Stimulated activated CD4-positive, alpha-beta T cell treated with anti-CD3 and anti-CD28 coated beads, TNF-alpha, amount 100 ng/mL, for 1 hour (primary cell): ENCODE results near the gene GRM5.
A peak's percentile ranks its signal among the peaks of the same experiment; 100 is the strongest.

Experiments used
- DNase-seq, 3 donors: peaks; one replicate each; pipeline ENCODE4 v3.0.0-alpha.2; 2020; ENCODE audit warnings: low read depth in 3 of 3, low spot score in 1 of 3

Gene GRM5

DNA sequence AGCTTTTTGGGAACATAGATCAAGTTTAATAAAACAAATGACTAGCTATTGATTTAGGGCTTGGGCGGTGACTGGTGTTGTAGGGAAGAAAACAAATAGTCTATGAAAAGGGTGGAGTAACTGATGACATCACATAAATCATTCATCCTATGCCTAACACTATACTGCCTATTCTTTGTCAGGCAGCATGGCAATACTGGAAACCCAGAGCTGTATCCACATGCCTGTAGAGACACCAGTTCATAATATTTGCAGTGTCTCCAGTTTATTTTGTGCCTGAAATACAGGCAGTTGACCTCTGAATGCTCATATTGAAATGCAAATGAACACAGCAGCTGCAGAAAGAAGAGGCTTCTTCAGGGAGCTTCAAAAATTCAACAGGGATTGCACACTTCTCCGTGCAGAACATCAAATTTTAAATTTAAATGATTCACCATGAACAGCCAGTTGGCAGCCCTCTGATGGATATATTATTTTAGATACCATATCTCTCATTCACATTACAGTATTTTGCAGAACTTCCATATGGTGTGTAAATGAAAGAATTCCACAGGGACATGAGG is 445.1 kb downstream of the GRM5 start:
- DNase-seq = no peak

DNA sequence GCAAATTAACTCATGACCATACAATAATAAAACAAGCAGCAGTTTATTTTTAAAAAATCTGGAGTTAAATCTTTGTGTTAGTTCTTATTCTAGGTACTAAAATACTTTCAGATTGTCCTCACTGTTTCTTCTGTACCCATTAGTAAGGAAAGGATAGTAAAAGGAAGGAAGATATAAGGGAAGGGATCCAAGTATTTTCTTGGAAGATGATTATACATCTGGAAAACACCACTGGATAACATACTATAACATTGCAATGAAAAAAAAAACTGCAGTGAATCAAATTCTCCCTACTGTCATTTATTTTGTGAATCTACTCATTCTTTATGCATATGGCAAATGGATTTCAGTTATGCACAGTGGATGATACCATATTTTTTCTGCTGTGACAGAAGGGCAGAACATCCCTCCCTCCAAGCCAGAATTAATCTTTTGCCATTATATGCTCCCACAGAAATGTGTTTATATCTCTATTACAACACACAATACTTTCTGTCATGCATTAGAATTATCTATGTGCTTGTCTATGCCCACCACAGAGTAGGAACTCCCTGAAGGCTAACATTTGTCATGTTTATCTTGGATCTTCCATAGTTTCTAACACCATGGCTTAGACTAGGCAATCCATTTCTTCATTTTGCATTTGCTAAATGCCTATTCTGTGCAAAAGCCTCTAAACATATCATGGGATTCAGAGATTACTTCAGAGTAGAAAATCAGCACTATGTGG is 446.0 kb downstream of the GRM5 start:
- no peak for DNase-seq

DNA sequence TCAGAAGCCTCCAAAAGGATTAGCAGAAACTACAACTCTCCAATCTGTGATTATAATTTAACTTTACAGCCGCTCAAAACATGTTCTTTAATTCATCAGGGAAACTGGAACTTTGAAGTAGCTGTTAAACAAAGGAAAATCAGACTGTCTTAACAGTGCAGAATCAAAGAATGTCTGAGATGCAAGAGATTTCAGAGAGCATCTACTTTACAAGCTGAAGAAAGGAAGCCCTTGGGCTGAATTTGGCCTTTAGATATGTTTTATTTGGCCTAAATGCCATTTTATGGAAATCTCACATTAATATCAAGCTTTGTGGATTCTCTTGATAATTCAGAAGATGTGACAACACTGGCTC is 446.7 kb downstream of the GRM5 start:
- no peak for DNase-seq

DNA sequence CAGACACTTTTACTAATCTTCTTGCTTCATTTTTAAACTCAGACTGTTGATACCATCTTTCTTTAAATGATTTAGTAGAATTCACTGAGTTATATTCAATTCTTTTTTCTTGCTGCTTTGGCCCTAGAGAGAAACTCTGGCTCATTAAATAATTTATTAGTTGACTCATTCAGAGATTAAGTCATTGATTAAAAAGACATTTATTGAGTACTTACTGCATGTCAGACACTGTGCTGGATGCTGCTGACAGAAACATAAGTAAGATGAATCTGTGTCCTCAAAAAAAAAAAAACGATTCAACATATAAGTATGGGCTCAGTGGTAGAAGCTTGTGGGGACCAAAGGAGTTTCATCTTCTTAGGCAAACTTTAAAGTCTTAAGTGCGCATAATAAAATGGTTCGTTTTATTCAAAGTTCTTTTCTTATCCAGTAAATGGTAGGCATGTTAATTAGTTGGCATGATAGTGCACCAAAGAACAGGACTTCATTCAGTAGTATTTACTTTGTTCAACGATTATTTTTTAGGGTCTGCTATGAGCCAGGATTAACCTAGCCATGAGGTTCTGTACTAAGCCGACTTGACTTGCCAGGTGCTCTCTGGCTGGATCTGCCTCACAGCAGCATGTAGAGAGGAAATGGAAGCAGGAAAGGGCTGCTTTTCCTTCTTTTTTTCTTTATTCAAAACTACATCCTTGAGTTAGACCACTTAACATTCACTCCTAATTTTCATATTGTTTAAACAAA is 447.3 kb downstream of the GRM5 start:
- DNase-seq = no peak

DNA sequence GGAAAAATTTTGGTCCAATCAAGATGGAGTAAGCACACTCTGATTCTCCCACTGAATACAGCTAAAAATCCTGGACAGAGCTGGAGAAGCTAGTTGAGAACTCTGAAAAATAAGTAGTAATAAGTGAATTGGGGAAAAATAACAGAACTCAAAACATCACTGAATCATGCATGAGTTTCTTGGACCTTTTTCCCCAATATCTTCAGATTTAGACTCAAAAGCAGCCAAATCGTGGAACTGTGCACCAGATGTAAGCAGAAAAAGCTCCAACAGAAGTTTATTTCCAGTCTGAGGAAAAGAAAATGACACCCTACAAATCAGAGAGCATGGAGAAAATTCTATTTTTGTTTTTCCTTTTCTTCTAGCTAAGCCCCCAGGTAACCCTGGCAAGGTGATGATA is 448.6 kb downstream of the GRM5 start:
- no peak for DNase-seq

DNA sequence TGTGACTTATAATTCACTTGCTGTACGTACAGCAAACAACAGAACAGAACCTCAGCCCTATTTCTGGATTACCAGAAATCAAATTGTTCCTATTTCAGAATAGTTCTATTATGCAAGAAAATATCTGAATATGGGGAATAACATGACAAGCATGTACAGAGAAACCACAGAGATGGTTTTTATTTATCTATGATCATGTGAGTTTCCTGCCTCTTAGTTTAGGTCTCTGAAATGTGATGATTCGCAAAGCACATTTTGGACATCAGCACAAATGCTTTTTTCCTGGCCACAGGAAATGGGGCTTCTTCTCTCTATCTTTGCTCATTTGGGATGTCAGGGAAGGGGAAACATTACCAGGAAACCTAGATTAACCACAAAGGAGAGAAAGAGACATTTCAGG is 461.5 kb downstream of the GRM5 start:
- no peak for DNase-seq

DNA sequence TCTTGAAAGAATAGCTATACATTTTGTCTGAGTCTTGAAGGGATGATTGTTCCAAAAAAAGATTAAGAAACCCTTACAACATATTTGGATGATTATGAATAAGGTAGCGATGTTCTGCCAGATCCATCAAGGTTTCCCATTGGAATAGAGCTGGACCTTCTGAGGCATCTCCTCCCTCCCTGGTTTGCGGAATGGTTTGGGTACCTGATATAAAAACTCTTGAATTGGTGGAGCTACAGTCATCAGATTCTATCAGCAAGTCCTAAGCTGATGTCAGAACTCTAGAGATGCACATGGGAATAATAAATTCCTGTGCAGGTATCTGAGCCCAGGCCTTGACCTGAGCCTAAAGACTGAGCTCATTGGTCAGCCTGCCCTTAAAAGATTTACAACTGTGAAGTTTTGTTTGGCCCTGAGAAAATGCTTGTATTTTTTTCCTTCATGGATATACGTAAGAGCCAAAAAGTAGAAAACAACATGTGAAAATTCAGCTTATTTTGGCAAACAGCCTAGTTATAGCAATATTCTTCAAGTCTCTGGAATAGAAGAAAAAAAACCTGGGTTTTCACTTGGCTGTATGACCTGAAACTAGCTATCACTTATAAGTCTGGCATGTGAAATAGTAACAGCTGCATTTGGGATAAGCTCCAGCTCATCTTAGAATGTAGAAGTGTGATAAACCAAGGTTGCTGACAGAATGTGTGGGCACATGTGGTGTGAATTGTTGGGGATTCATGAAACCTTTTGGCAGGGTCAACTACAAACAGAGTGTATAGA is 462.5 kb downstream of the GRM5 start:
- DNase-seq = no peak

DNA sequence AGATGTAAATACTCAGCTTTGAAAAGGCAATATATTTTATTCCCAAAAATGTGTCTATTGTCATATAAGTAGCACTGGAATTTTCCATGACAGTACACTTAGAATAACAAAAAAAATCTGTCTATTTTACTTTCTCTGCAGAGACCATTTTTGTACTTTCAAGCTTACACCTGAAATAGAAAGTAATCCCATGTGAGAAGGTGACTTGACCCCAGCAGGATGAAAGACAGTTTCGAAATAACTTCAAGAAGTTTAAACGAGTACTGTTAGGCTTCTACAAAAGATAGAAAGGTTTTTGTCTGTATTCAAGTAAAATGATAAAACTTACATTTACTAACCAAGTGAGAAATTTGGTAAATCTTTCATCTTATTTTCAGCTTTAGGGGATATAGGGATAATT is 468.4 kb downstream of the GRM5 start:
- no peak for DNase-seq

DNA sequence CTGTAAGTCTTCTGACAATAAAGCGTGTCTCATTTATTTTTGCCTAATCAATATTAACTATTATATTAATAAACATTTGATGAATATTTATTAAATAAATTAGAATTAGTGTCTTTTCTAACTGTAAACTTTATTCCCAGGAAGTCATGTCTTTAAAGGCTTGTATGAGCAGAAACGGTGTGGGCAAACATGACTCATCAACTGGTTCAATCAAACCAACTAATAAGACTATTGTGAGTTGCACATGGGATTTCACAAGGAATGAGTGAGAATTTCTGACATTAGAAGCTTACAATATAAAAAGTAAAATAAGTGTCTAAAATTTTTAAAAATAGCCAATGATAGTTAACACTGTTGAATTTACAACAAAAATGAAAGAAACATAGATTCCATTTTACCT is 469.0 kb downstream of the GRM5 start:
- DNase-seq = no peak

DNA sequence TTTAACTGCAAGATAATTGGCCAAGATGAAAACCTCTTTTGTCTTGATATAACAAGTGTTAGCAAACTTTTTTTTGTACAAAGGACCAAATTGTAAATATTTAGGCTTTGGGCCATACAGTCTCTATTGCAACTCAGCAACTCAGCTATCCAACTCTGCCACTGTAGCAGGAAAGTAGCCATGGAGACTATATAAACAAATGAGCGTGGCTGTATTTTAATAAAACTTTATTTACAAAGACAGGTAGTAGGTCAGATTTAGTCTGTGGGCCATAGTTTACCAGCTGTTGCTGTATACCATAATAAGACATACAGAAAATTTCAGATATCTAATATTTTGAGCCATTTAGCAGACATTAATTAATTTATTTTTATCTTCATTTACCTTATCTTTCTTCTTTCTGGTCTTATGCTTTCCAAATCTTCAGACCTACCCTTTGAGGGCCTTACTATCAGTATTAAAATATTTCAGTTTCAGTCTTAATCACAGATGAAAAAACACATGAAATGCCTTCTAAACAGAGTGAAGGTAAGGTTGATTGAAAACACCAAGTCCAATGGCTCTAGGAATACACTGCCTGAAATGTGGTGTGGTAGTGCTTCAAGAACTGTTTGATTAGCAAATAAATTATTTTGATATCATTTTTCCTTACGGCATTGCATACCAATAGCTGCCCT is 471.4 kb downstream of the GRM5 start:
- DNase-seq = no peak

DNA sequence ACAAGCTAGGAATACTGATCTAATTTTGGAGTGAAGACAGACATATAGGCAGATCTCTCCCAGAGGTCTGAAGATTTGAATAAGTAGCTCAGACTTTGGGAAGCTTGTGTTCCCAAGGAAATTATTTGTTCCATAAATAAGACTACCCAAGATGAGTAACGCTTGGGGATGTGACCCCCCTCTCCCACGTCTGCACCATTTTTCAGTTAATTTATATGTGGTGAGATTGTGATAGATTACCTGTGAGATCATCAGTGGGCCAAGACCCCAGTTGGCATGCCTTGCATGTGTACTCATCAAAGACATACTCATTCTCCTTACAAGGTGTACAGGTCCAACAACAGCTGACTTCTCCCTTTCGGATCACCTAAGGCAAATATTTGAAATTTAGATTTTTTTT is 475.4 kb downstream of the GRM5 start:
- DNase-seq = no peak

DNA sequence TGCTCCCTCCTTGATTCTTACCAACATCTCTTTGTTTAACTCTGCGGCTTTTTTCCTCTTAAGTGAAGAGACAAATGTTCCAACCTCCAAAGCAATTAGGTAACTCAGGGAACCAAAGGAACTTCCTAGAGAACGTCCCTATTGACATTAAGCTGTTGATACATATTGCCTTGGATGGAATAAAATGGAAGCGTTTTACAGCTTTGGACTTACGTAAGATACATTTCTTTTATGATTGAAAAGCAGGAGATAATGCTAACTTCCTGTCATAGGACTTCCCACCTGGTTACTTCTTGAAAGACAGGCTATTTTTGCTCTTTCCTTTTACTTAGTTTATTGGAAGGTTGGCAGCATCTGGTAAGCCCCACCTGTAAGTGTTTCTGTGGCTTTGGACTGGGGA is 482.5 kb downstream of the GRM5 start:
- no peak for DNase-seq

DNA sequence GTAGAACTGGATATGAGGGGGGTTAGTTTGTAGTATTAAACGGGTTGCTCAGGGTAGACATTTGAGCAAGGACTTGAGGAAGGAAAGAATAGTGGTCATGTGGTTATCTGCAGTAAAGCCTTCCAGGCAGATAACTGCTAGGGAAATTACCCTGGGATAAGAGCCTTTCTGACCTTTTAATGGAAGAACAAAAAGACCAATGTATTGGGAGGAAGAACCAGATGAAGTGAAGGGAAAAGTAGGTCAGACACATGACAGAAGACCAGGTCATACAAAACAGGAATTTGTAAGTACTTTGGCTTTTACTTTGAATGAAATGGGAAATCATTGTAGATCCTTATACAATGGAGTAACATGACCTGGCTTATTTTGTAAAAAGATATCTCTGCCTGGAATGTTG is 486.3 kb downstream of the GRM5 start:
- no peak for DNase-seq

DNA sequence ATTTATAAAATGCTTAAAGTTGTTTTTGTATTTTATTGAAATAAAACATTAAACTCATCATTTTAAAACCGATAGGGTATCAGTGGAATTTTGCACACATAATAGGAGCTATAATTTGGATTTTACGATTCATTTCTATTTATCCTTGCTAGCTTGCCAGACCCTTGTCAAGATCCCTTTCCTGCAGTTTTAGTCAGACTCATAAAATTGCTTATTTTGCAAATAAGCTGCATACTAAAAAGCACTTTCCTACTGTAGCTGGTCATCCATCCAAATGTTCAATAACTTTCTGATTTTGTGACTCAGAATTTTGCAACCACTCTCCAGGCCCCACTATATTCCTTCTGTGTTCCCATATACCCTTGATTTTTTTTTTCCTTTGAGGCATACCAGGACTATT is 489.0 kb downstream of the GRM5 start:
- no peak for DNase-seq

DNA sequence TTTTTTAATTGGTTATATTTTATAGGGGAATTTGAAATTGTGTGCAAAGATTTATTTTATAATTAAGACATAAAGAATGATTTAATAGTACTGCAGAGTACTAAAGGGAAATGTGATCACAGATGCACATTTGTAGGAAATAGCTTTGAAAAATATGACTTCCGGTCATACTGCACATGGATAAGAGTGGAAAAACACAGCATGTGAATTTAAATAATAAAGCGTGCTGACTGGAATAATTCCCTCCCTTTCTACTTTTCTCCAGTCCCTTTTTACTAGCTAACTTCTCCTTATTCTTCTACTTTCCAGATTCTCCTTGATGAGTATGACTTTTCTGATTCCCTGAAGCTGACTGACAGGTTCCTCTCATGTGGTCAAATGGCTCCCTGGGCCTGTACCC is 489.9 kb downstream of the GRM5 start:
- no peak for DNase-seq

DNA sequence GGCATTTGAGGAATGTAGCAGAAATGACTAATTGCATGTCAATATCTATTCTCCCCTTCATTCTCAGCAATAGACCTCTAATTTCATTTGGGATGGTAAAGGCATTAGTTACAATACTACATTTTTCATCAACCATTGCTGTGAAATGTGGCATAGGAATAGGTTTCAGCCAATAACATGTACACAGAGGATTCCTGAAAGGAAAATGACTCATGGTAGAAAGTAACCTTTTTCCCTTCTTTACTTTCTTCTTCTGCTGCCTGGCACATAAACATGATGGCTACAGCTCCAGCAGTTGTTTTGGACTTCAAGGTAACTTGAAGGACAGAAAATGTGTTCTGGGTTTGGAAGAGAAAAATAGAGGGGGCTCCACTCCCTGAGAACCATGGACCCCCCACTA is 496.4 kb downstream of the GRM5 start:
- DNase-seq = no peak

DNA sequence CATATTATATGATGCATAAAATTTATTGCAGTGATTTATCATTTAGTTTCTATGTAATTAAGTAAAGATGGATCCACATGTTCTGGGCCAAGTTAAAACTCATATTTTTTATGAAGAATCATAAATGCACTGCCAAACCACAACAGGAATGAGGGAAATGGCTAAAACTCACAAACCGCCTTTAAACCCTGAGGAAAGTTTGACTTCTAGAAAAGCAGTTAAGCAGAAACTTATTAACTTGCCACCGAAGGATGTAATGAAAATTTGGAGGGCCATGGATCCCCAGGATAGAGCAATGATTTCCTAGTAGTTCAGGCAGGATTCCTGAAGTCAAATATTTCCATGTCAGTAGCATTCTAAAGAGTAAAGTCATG is 510.0 kb downstream of the GRM5 start:
- DNase-seq = no peak

DNA sequence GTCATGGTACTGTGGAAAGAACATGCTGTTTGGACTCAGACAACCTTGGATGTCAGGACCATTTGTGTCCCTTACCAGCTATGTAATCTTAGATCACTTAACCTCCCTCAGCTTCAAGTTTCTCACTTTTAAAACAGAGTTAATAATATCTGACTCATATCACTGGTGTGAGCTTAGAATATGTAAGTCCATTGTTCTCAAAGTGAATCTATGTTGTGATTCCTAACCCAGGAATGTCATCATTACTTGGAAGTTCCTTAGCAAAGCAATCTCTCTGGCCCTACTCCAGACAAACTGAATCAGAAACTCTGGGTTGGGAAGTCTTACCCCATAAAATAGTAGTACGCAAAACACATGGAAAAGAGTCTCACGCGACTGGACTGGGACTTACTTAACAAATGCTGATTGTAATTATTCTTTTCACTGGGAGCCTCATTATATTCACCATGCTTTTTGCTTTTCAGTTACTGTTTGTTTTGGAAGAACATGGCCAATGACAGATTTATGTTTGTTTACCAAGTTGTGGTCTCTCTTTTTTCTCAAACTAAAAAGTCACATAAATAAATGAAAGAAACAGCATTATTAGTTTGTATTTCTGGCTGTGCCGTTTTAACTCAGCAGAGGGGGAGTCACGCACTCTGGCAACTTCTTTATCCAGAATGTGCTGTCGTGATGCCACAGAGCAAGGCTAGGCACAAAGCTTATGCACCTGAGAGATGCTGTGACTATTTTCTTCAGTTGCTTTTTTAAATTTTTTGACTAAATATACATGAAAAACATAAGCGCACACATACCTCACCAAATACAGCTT is 510.6 kb downstream of the GRM5 start:
- no peak for DNase-seq

DNA sequence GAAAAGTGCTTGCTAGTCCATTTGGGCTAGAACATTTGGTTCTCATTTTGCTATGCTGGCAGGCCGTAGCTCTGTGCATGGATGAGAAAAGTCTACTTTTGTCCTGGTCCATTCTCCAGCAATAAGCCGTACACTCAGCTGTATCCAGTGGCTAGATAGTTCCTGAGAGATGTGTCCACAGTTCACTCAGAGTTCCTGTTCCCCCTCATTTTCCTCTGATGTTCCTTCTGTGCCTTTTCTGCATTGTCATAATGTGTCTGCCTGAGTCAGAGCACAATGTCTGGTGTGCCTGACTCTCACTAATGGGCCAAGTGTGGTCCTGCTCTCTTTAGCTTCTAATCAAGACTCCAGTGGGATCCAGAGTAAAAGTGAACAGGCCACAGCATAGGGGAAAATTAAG is 512.6 kb downstream of the GRM5 start:
- no peak for DNase-seq

DNA sequence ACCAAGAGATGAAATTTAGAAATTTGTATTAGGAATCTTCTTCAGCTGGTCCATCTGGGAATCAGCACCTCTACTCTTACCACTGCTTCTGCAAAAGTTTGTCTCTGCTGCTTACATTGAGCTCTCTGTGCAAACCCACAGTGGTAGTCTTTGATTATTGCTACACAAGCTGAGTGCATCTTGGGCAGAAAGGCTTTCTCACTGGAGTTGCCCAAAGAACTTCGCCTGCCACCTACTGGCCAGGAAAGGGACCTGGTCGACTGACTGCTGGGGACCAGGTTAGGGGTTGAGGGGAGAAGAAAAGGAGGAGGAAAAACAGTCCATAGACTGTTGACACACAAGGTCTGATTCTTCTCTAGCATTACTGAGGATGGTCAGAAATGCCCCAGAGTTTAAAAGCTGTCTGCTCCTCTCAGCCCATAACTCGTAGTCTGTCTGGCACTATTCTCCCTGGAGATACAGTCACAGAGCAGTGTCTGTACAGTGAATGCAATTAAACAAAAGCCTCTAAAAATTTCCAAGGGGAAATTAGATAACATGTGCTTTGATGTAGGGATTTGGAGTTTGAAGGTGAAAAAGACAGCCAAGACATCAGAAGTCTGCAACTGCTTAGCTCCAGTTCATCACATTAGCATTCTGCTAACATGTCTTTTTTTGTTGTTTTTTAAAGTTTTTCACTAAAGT is 513.3 kb downstream of the GRM5 start:
- DNase-seq = peak in 2 of 3 donors; percentile 15 to 28
